GM19193 (cell line): Measurements from ENCODE around the gene SPRR5.

ENCODE experiments used
- POLR2A ChIP-seq: IDR thresholded peaks from 4 replicates; pipeline ENCODE4 v1.6.1; 2011; ENCODE audit not compliant: insufficient read depth, insufficient read length; ENCODE audit errors: extremely low read depth

SPRR5 gene

GRCh38 chr1:152946651-152947256 lies at the start of gene SPRR5:
Gene SPRR5, plus strand, starts transcription at chr1:152947206. Its CDS starts 1,349 bp downstream, at chr1:152948555.
- TF ChIP-seq POLR2A: no peak

- no peak for TF ChIP-seq POLR2A
Measured at GRCh38 chr1:152899027-152899426, 48.0 kb upstream of the SPRR5 start.

GRCh38 chr1:152899883-152900282 lies 47.1 kb upstream of the SPRR5 start:
- TF ChIP-seq POLR2A: no peak

- TF ChIP-seq POLR2A: no peak
Measured at GRCh38 chr1:152901631-152902030, 45.4 kb upstream of the SPRR5 start.

- TF ChIP-seq POLR2A: no peak
Measured at GRCh38 chr1:152902636-152903035, 44.4 kb upstream of the SPRR5 start.

GRCh38 chr1:152904688-152905440 lies 42.1 kb upstream of the SPRR5 start:
- no peak for TF ChIP-seq POLR2A

- TF ChIP-seq POLR2A: no peak
Measured at GRCh38 chr1:152906023-152906565, 40.9 kb upstream of the SPRR5 start.

GRCh38 chr1:152907686-152908601 lies 39.1 kb upstream of the SPRR5 start, which contains the start of gene IVL:
Gene IVL, plus strand, starts transcription at chr1:152908546. Its CDS starts 1,252 bp downstream, at chr1:152909798.
- no peak for TF ChIP-seq POLR2A

GRCh38 chr1:152909206-152909605 lies 37.8 kb upstream of the SPRR5 start:
- TF ChIP-seq POLR2A: no peak

GRCh38 chr1:152912471-152912870 lies 34.5 kb upstream of the SPRR5 start:
- no peak for TF ChIP-seq POLR2A

- no peak for TF ChIP-seq POLR2A
Measured at GRCh38 chr1:152912900-152913299, 34.1 kb upstream of the SPRR5 start.

GRCh38 chr1:152917794-152918193 lies 29.2 kb upstream of the SPRR5 start:
- no peak for TF ChIP-seq POLR2A

- no peak for TF ChIP-seq POLR2A
Measured at GRCh38 chr1:152919071-152919470, 27.9 kb upstream of the SPRR5 start.

- TF ChIP-seq POLR2A: no peak
Measured at GRCh38 chr1:152924191-152924590, 22.8 kb upstream of the SPRR5 start.

GRCh38 chr1:152926091-152926490 lies 20.9 kb upstream of the SPRR5 start:
- TF ChIP-seq POLR2A: no peak
